HEK293T (cell line): ENCODE data around the gene SLC4A1.

Experiments
- CTCF ChIA-PET: fragments of 350-600 bp; formaldehyde crosslinking; extraction: SDS; loops from one replicate; lab custom pipeline; 2021; ENCODE audit warnings: antibody characterized with exemption, inconsistent platforms; lab: Yijun Ruan, JAX
- POLR2A ChIA-PET: fragments of 350-600 bp; formaldehyde crosslinking; extraction: SDS; loops from one replicate; lab custom pipeline; 2020; ENCODE audit warnings: antibody characterized with exemption, inconsistent platforms; lab: Yijun Ruan, JAX
- DNase-seq: peaks from one replicate; pipeline ENCODE4 v3.0.0; 2012; ENCODE audit warnings: mixed read lengths; ENCODE audit errors: extremely low spot score
- ARNT ChIP-seq: fragments of 450-650 bp; IDR thresholded peaks from 2 replicates; pipeline ENCODE4 v1.6.1; 2017; ENCODE audit warnings: mild to moderate bottlenecking
- BHLHE40 ChIP-seq: fragments of 450-650 bp; IDR thresholded peaks from 2 replicates; pipeline ENCODE4 v1.6.1; 2016; ENCODE audit warnings: mild to moderate bottlenecking, moderate library complexity, borderline replicate concordance
- CTBP1 ChIP-seq: fragments of 450-650 bp; IDR thresholded peaks from 2 replicates; pipeline ENCODE4 v1.6.1; 2016; ENCODE audit warnings: borderline replicate concordance
- ELF4 ChIP-seq: fragments of 450-650 bp; IDR thresholded peaks from 2 replicates; pipeline ENCODE4 v1.6.1; 2017; ENCODE audit warnings: antibody characterized with exemption
- FOXA1 ChIP-seq: fragments of 450-650 bp; IDR thresholded peaks from 2 replicates; pipeline ENCODE4 v1.6.1; 2016; ENCODE audit warnings: mild to moderate bottlenecking
- FOXK2 ChIP-seq: fragments of 450-650 bp; IDR thresholded peaks from 2 replicates; pipeline ENCODE4 v1.6.1; 2016; ENCODE audit warnings: mild to moderate bottlenecking
- FOXM1 ChIP-seq: fragments of 450-650 bp; IDR thresholded peaks from 2 replicates; pipeline ENCODE4 v1.6.1; 2017; ENCODE audit warnings: mild to moderate bottlenecking, borderline replicate concordance
- HDGF ChIP-seq: fragments of 450-650 bp; IDR thresholded peaks from 2 replicates; pipeline ENCODE4 v1.6.1; 2017; ENCODE audit warnings: antibody characterized with exemption, borderline replicate concordance
- L3MBTL2 ChIP-seq: fragments of 450-650 bp; conservative IDR thresholded peaks from 2 replicates; pipeline ENCODE4 v1.6.1; 2016; ENCODE audit warnings: mild to moderate bottlenecking
- LEF1 ChIP-seq: fragments of 450-650 bp; IDR thresholded peaks from 2 replicates; pipeline ENCODE4 v1.6.1; 2017; ENCODE audit warnings: mild to moderate bottlenecking, borderline replicate concordance
- NFRKB ChIP-seq: fragments of 450-650 bp; IDR thresholded peaks from 2 replicates; pipeline ENCODE4 v1.6.1; 2016; ENCODE audit warnings: mild to moderate bottlenecking, moderate library complexity
- PKNOX1 ChIP-seq: fragments of 450-650 bp; IDR thresholded peaks from 2 replicates; pipeline ENCODE4 v1.6.1; 2016
- SP1 ChIP-seq: fragments of 450-650 bp; IDR thresholded peaks from 2 replicates; pipeline ENCODE4 v1.6.1; 2017
- SUZ12 ChIP-seq: fragments of 450-650 bp; IDR thresholded peaks from 2 replicates; pipeline ENCODE4 v1.6.1; 2016; ENCODE audit warnings: mild to moderate bottlenecking
- TARDBP ChIP-seq: fragments of 450-650 bp; IDR thresholded peaks from 2 replicates; pipeline ENCODE4 v1.6.1; 2016
- ZNF384 ChIP-seq: fragments of 450-650 bp; IDR thresholded peaks from 2 replicates; pipeline ENCODE4 v1.6.1; 2016

The SLC4A1 gene

GRCh38 chr17:44272321-44272951 lies 4.5 kb upstream of the SLC4A1 start:
- no peak for DNase-seq
- TF ChIP-seq PKNOX1 = no peak
- no peak for TF ChIP-seq CTBP1
- no peak for TF ChIP-seq SUZ12
- TF ChIP-seq FOXM1 = no peak
- no peak for TF ChIP-seq BHLHE40
- no peak for TF ChIP-seq L3MBTL2
- TF ChIP-seq HDGF = no peak
- TF ChIP-seq ARNT = no peak
- TF ChIP-seq FOXA1 = no peak
- no peak for TF ChIP-seq FOXK2
- TF ChIP-seq LEF1 = no peak
- ChIA-PET POLR2A (no interaction called here), CTCF (no interaction called here)

GRCh38 chr17:44269535-44270240 lies 1.8 kb upstream of the SLC4A1 start:
- no peak for DNase-seq
- POLR2A ChIA-PET = no interaction called here

GRCh38 chr17:44268709-44269534 lies 987 bp upstream of the SLC4A1 start:
- TF ChIP-seq L3MBTL2 (no peak), PKNOX1 (no peak), ARNT (no peak), TARDBP (no peak), FOXA1 (no peak), LEF1 (no peak), NFRKB (no peak), HDGF (no peak), SUZ12 (no peak), CTBP1 (no peak), ELF4 (no peak), FOXK2 (no peak), FOXM1 (no peak)
- ChIA-PET POLR2A (no interaction called here), CTCF (interaction anchor here (0.5 kb wide), 1 partner anchor 25 kb away, joined by 4 read pairs; no protein-coding TSS in a partner anchor)
- no peak for DNase-seq

More at GRCh38 chr17:44269535-44270240, 1.8 kb upstream of the SLC4A1 start:
- TF ChIP-seq FOXM1 (no peak), LEF1 (no peak)
- CTCF ChIA-PET = interaction anchor here (0.5 kb wide), 1 partner anchor 26 kb away, joined by 4 read pairs; no protein-coding TSS in a partner anchor

GRCh38 chr17:44267165-44267455 lies 825 bp downstream of the SLC4A1 start:
- no peak for TF ChIP-seq CTBP1
- no peak for TF ChIP-seq ARNT
- TF ChIP-seq ZNF384 = no peak
- no peak for TF ChIP-seq FOXK2
- TF ChIP-seq TARDBP = no peak
- TF ChIP-seq SUZ12 = no peak
- TF ChIP-seq PKNOX1 = no peak
- TF ChIP-seq ELF4 = no peak
- TF ChIP-seq HDGF = no peak
- TF ChIP-seq L3MBTL2 = no peak
- no peak for TF ChIP-seq FOXM1
- TF ChIP-seq NFRKB = no peak
- TF ChIP-seq BHLHE40 = no peak
- TF ChIP-seq LEF1 = no peak
- no peak for TF ChIP-seq SP1
- DNase-seq = no peak
- ChIA-PET POLR2A (no interaction called here), CTCF (no interaction called here)

- TF ChIP-seq L3MBTL2 = no peak
- no peak for TF ChIP-seq ELF4
- TF ChIP-seq FOXK2 = no peak
- no peak for TF ChIP-seq FOXA1
- TF ChIP-seq SP1 = no peak
- TF ChIP-seq CTBP1 = no peak
- TF ChIP-seq SUZ12 = no peak
- TF ChIP-seq ZNF384 = no peak
- TF ChIP-seq TARDBP = no peak
- TF ChIP-seq BHLHE40 = no peak
- TF ChIP-seq HDGF = no peak
- TF ChIP-seq NFRKB = no peak
- no peak for TF ChIP-seq FOXM1
- TF ChIP-seq LEF1 = no peak
- CTCF ChIA-PET = no interaction called here
- POLR2A ChIA-PET = no interaction called here
- no peak for DNase-seq
These were observed 1.4 kb downstream of the SLC4A1 start for GRCh38 chr17:44266402-44267164.
